AG04450 (cell line): Measurements from ENCODE around the gene RINT1. TPM values are rescaled to one million over a fixed set of nuclear protein-coding genes. Genes with fewer than 3 reads are reported as not detected.

Experiments used
- CTCF ChIA-PET: fragments of 300-600, 350-600 bp; formaldehyde crosslinking; extraction: SDS; loops from one replicate; lab custom pipeline; 2022; ENCODE audit warnings: antibody characterized with exemption, inconsistent platforms; lab: Charles Lee
- POLR2A ChIA-PET: fragments of 350-600 bp; formaldehyde crosslinking; extraction: SDS; loops from one replicate; lab custom pipeline; 2021; ENCODE audit warnings: antibody characterized with exemption, inconsistent platforms; lab: Yijun Ruan, JAX
- DNase-seq: peaks from one replicate; pipeline ENCODE4 v3.0.0-alpha.2; 2011; ENCODE audit warnings: low read depth, low spot score
- H3K27ac ChIP-seq: one replicate; pipeline ENCODE4 v1.5.1; 2012; ENCODE audit warnings: low read depth, low read length, control low read depth
- H3K27me3 ChIP-seq: one replicate; pipeline ENCODE4 v1.6.0; 2012; ENCODE audit warnings: low read length; ENCODE audit not compliant: control insufficient read depth, insufficient read depth
- H3K4me3 ChIP-seq: 2 replicates; pipeline ENCODE4 v1.5.1; 2011; ENCODE audit warnings: mild to moderate bottlenecking, low read depth, low read length, control low read depth
- H3K9me3 ChIP-seq: 2 replicates; pipeline ENCODE4 v1.5.1; 2012; ENCODE audit warnings: low read length; ENCODE audit not compliant: control insufficient read depth, insufficient read depth
- CTCF ChIP-seq: IDR thresholded peaks from 2 replicates; pipeline ENCODE4 v1.5.1; 2011; ENCODE audit warnings: low read depth, low read length, control low read depth, inconsistent platforms
- polyA minus RNA-seq: library from RNA; depleted of rRNA, polyadenylated mRNA; stranded (reverse); fragments of >200 nt; gene quantifications from 2 replicates; pipeline ENCODE4 v1.2.3, GENCODE V29; 2011; rRNA and poly(A)+ RNA removed
- polyA plus RNA-seq: library from polyadenylated mRNA; depleted of rRNA; stranded (reverse); fragments of >200 nt; gene quantifications from 2 replicates; pipeline ENCODE4 v1.2.3, GENCODE V29; 2011; rRNA removed

RINT1 gene
- polyA plus RNA-seq, result 21.6 and 27.6 TPM in 2 replicates
- 19.1 and 31.1 TPM in 2 replicates for polyA minus RNA-seq

- ChIA-PET CTCF (interaction anchor here (0.6 to 2.1 kb wide), 45 partner anchors 9 to 635 kb away, joined by 3 to 18 read pairs (median 4); partner anchors contain the start of gene PUS7), POLR2A (interaction anchor here (0.5 to 1.4 kb wide), 7 partner anchors 10 to 453 kb away, joined by 3 to 7 read pairs (median 4); partner anchors contain the start of gene PUS7)
- peak within 1 kb of the TSS; percentile 98 for H3K4me3 ChIP-seq
- no peaks in the 10 kb centered on the region for H3K9me3 ChIP-seq
- DNase-seq, result peak; percentile 72
- peak; percentile 83 for TF ChIP-seq CTCF
- peak within 1 kb of the TSS; percentile 39 for H3K27ac ChIP-seq
- no peaks in the 10 kb centered on the region for H3K27me3 ChIP-seq
Observed at GRCh38 chr7:105531792-105532671, at the start of gene RINT1. RINT1 (plus strand) TSS chr7:105532201; CDS start chr7:105532316, 115 bp downstream.

- POLR2A ChIA-PET, result no interaction called here
- no peaks in the 10 kb centered on the region for H3K27me3 ChIP-seq
- H3K9me3 ChIP-seq, result no peaks in the 10 kb centered on the region
- H3K27ac ChIP-seq, result peak overlapping the region; percentile 71
- no peak overlapping the region; the same call in 1 of the 2 replicates for H3K4me3 ChIP-seq
- CTCF ChIA-PET, result interaction anchor here (1.0 to 2.1 kb wide), 3 partner anchors 86 to 474 kb away, joined by 3 to 4 read pairs (median 4); no protein-coding TSS in a partner anchor
- TF ChIP-seq CTCF, result peak; percentile 48
- peak; percentile 65 for DNase-seq
Observed at GRCh38 chr7:105487579-105488571, 44.1 kb upstream of the RINT1 start.

- ChIA-PET CTCF (interaction anchor here (0.8 to 2.1 kb wide), 2 partner anchors 87 to 91 kb away, joined by 3 to 4 read pairs; no protein-coding TSS in a partner anchor), POLR2A (interaction anchor here (0.7 kb wide), 1 partner anchor 38 kb away, joined by 7 read pairs; no protein-coding TSS in a partner anchor)
- H3K27ac ChIP-seq, result no peak overlapping the region
- H3K4me3 ChIP-seq, result no peak overlapping the region
- no peaks in the 10 kb centered on the region for H3K9me3 ChIP-seq
- DNase-seq, result no peak
- H3K27me3 ChIP-seq, result no peaks in the 10 kb centered on the region
- no peak for TF ChIP-seq CTCF
Observed at GRCh38 chr7:105489409-105489808, 42.6 kb upstream of the RINT1 start.

GRCh38 chr7:105493196-105493922 lies 38.6 kb upstream of the RINT1 start:
- DNase-seq, result no peak
- Histone ChIP-seq H3K4me3 (no peak overlapping the region), H3K27ac (peak overlapping the region; percentile 25), H3K27me3 (no peaks in the 10 kb centered on the region), H3K9me3 (no peaks in the 10 kb centered on the region)
- TF ChIP-seq CTCF, result no peak
- ChIA-PET POLR2A (interaction anchor here (0.7 to 1.1 kb wide), 6 partner anchors 16 to 510 kb away, joined by 3 to 7 read pairs (median 3); partner anchors contain the start of gene RINT1), CTCF (interaction anchor here (0.6 to 1.1 kb wide), 3 partner anchors 22 to 512 kb away, joined by 3 to 5 read pairs (median 3); no protein-coding TSS in a partner anchor)
